ENCODE measurements around the gene SPATA31D3. TPM values are rescaled to one million over a fixed set of nuclear protein-coding genes. Genes with fewer than 3 reads are reported as not detected.
"Not testable (repeated sequence)": the region's sequence is repeated elsewhere in the genome, so short reads cannot be mapped to it uniquely, and the experiment has no call there.

SPATA31D3 gene
- total RNA-seq, 4 donors from 2014 or later, result 0.07 TPM; not detected in 3

- no peaks in the 10 kb centered on the region for H3K9me3 ChIP-seq
- H3K27me3 ChIP-seq, result no peaks in the 10 kb centered on the region
- no peaks in the 10 kb centered on the region for H3K4me1 ChIP-seq
- H3K27ac ChIP-seq, result no peak overlapping the region
- no peak overlapping the region for H3K4me3 ChIP-seq
- intact Hi-C loops (cut with DNase I; ENCODE audit: low total_unique reads), result no loop called here
- no peaks in the 10 kb centered on the region for H3K36me3 ChIP-seq
- no peak for TF ChIP-seq CTCF (IDR thresholded peaks at IDR 0.05)
- no peak for TF ChIP-seq POLR2A (IDR thresholded peaks at IDR 0.05)
- DNase-seq, result no peak
Observed at GRCh38 chr9:81981883-81982282, 38.6 kb downstream of the SPATA31D3 start.

- H3K4me1 ChIP-seq, result no peaks in the 10 kb centered on the region
- H3K27ac ChIP-seq, result no peak overlapping the region
- no peaks in the 10 kb centered on the region for H3K9me3 ChIP-seq
- DNase-seq, result no peak
- no peak overlapping the region for H3K4me3 ChIP-seq
- TF ChIP-seq POLR2A (IDR thresholded peaks at IDR 0.05) (no peak), CTCF (IDR thresholded peaks at IDR 0.05) (no peak)
- H3K27me3 ChIP-seq, result no peaks in the 10 kb centered on the region
- intact Hi-C loops (cut with DNase I; ENCODE audit: low total_unique reads), result no loop called here
- H3K36me3 ChIP-seq, result no peaks in the 10 kb centered on the region
Observed at GRCh38 chr9:81984928-81985327, 41.6 kb downstream of the SPATA31D3 start.

- no peak for TF ChIP-seq POLR2A (IDR thresholded peaks at IDR 0.05)
- TF ChIP-seq CTCF (IDR thresholded peaks at IDR 0.05), result no peak
- Histone ChIP-seq H3K4me3 (no peak overlapping the region), H3K27ac (no peak overlapping the region), H3K27me3 (no peaks in the 10 kb centered on the region), H3K4me1 (no peaks in the 10 kb centered on the region), H3K36me3 (no peaks in the 10 kb centered on the region), H3K9me3 (no peaks in the 10 kb centered on the region)
- intact Hi-C loops (cut with DNase I; ENCODE audit: low total_unique reads), result no loop called here
- no peak for DNase-seq
Observed at GRCh38 chr9:81986051-81986450, 42.8 kb downstream of the SPATA31D3 start.

GRCh38 chr9:81988472-81988871 lies 45.2 kb downstream of the SPATA31D3 start, which contains the start of gene SPATA31D1:
TSS of gene SPATA31D1 (plus strand) at chr9:81988772. CDS start at chr9:81988819, 47 bp downstream.
- intact Hi-C loops (cut with DNase I; ENCODE audit: low total_unique reads); H3K4me3 ChIP-seq; H3K27ac ChIP-seq; H3K9me3 ChIP-seq; DNase-seq; H3K36me3 ChIP-seq; H3K27me3 ChIP-seq; H3K4me1 ChIP-seq: not testable (repeated sequence)

GRCh38 chr9:81989700-81990099 lies 46.4 kb downstream of the SPATA31D3 start:
- no peak for TF ChIP-seq POLR2A (IDR thresholded peaks at IDR 0.05)
- no peak for TF ChIP-seq CTCF (IDR thresholded peaks at IDR 0.05)
- Histone ChIP-seq H3K27me3 (no peaks in the 10 kb centered on the region), H3K4me3 (no peak overlapping the region), H3K4me1 (no peaks in the 10 kb centered on the region), H3K9me3 (no peaks in the 10 kb centered on the region), H3K36me3 (no peaks in the 10 kb centered on the region), H3K27ac (no peak overlapping the region)
- intact Hi-C loops (cut with DNase I; ENCODE audit: low total_unique reads), result no loop called here
- DNase-seq, result no peak

- Histone ChIP-seq H3K27ac (no peak overlapping the region), H3K9me3 (no peaks in the 10 kb centered on the region), H3K36me3 (no peaks in the 10 kb centered on the region), H3K4me1 (no peaks in the 10 kb centered on the region), H3K27me3 (no peaks in the 10 kb centered on the region), H3K4me3 (no peak overlapping the region)
- DNase-seq, result no peak
- TF ChIP-seq CTCF (IDR thresholded peaks at IDR 0.05) (no peak), POLR2A (IDR thresholded peaks at IDR 0.05) (no peak)
- intact Hi-C loops (cut with DNase I; ENCODE audit: low total_unique reads), result no loop called here
Observed at GRCh38 chr9:81993656-81994055, 50.4 kb downstream of the SPATA31D3 start.

Measured in uterus (tissue), 4 donors.